Activated CD4-positive, alpha-beta T cell treated with anti-CD3 and anti-CD28 coated beads, Interleukin-2, amount 10 ng/mL, durations not matched to agents 7 days and 5 days (primary cell): Measurements from ENCODE around the gene SLC2A9. TPM values are rescaled to one million over a fixed set of nuclear protein-coding genes. Genes with fewer than 3 reads are reported as not detected.

Experiments used
- CTCF ChIA-PET: fragments of 350-600 bp; sonication (Branson Sonifier 250); formaldehyde crosslinking; loops from one replicate; lab custom pipeline; 2021; ENCODE audit warnings: antibody characterized with exemption; lab: Charles Lee
- POLR2A ChIA-PET: fragments of 350-600 bp; sonication (Branson Sonifier 250); formaldehyde crosslinking; loops from one replicate; lab custom pipeline; 2021; ENCODE audit warnings: antibody characterized with exemption; lab: Charles Lee
- DNase-seq: peaks from one replicate; pipeline ENCODE4 v3.0.0-alpha.2; 2020
- H3K27ac Mint-ChIP-seq: one replicate; pipeline ENCODE4 v1.8.0; 2021; ENCODE audit warnings: mild to moderate bottlenecking, moderate library complexity, mixed read lengths
- H3K27me3 Mint-ChIP-seq: one replicate; pipeline ENCODE4 v1.8.0; 2021; ENCODE audit warnings: mixed read lengths
- H3K36me3 Mint-ChIP-seq: one replicate; pipeline ENCODE4 v1.8.0; 2021; ENCODE audit warnings: low read depth, mixed read lengths
- H3K4me1 Mint-ChIP-seq: one replicate; pipeline ENCODE4 v1.8.0; 2021; ENCODE audit warnings: mixed read lengths
- H3K4me3 Mint-ChIP-seq: one replicate; pipeline ENCODE4 v1.8.0; 2021; ENCODE audit warnings: mild to moderate bottlenecking, moderate library complexity, mixed read lengths
- H3K9me3 Mint-ChIP-seq: one replicate; pipeline ENCODE4 v1.8.0; 2021; ENCODE audit warnings: mixed read lengths
- total RNA-seq, 2 experiments: library from RNA; stranded (reverse); gene quantifications; one replicate each; pipeline ENCODE4 v1.2.3, GENCODE V29; 2021

The SLC2A9 gene
- total RNA-seq, 2 experiments from 2014 or later = 1.5 to 2.0 TPM

DNA sequence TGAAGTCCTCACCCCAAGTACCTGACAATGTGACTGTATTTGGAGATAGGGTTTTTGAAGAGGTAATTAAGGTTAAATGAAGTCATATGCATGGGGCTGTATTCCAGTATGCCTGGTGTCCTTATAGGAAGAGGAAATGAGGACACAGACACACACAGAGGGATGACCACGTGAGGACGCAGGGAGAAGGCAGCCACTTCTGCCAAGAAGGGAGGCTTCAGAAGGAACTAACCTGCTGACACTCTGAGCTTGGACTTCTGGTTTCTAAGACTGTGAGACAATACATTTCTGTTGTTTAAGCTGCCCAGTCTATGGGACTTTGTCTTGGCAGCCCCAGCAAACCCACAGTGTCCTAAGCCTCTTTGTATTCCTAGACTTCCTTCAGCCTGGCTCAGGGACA, 3.0 kb upstream of the SLC2A9 start:
- CTCF ChIA-PET = interaction anchor here (1.1 to 2.6 kb wide), 3 partner anchors 9 to 322 kb away, joined by 3 to 8 read pairs (median 3); no protein-coding TSS in a partner anchor
- Mint-ChIP-seq H3K4me3 (no peak overlapping the region), H3K4me1 (peaks cover 3% of the 10 kb centered on the region), H3K36me3 (no peaks in the 10 kb centered on the region), H3K27me3 (no peaks in the 10 kb centered on the region), H3K9me3 (no peaks in the 10 kb centered on the region), H3K27ac (no peak overlapping the region)
- DNase-seq = no peak
- POLR2A ChIA-PET = no interaction called here

DNA sequence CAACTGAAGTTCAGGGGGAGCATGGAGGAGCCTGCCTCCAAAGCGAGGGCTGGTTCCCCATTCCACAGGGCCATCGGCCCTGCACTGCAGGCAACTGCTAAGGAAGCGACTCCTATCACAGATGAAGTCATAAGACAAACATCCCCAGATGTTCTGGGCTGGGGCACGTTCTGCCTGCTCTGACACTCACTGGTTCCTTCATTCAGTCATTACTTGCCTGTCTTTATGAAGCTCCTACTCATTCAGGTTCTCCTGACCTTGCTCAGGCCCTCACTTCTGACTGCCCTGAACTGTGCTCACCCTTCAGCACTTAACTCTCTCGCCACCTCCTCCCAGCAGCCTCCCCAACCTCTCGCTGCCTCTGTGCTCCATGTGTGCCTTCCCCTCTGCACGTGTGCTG, 2.5 kb upstream of the SLC2A9 start:
- Mint-ChIP-seq H3K27me3 (no peaks in the 10 kb centered on the region), H3K4me3 (no peak overlapping the region), H3K27ac (no peak overlapping the region), H3K9me3 (no peaks in the 10 kb centered on the region), H3K36me3 (no peaks in the 10 kb centered on the region), H3K4me1 (peaks cover 7% of the 10 kb centered on the region)
- CTCF ChIA-PET = interaction anchor here (0.8 to 2.6 kb wide), 5 partner anchors 8 to 12 kb away, joined by 3 to 8 read pairs (median 4); no protein-coding TSS in a partner anchor
- POLR2A ChIA-PET = no interaction called here
- DNase-seq = no peak

DNA sequence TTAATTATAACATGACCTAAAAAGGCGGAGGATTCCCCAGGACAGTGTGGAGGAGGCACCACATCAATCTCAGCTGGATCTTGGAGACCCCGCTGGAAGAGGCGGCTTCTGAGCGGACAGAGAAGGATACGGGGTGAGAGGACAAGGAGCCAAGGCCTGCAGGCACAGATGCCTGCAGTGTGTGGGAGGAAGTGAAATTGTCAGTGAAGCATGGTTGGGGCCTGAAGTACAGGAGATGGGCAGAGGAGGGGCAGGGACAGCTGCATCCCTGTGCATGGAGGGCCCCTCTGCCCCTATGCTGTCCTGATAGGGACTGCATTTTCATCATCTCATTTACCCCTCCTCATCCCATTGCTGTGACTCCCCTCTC, 1.7 kb upstream of the SLC2A9 start:
- H3K4me1 Mint-ChIP-seq = peaks cover 13% of the 10 kb centered on the region
- no peak overlapping the region for H3K4me3 Mint-ChIP-seq
- no peak for DNase-seq
- no peaks in the 10 kb centered on the region for H3K27me3 Mint-ChIP-seq
- H3K27ac Mint-ChIP-seq = no peak overlapping the region
- POLR2A ChIA-PET = no interaction called here
- CTCF ChIA-PET = interaction anchor here (0.8 to 2.6 kb wide), 4 partner anchors 9 to 12 kb away, joined by 3 to 8 read pairs (median 4); no protein-coding TSS in a partner anchor
- H3K9me3 Mint-ChIP-seq = no peaks in the 10 kb centered on the region
- no peaks in the 10 kb centered on the region for H3K36me3 Mint-ChIP-seq

DNA sequence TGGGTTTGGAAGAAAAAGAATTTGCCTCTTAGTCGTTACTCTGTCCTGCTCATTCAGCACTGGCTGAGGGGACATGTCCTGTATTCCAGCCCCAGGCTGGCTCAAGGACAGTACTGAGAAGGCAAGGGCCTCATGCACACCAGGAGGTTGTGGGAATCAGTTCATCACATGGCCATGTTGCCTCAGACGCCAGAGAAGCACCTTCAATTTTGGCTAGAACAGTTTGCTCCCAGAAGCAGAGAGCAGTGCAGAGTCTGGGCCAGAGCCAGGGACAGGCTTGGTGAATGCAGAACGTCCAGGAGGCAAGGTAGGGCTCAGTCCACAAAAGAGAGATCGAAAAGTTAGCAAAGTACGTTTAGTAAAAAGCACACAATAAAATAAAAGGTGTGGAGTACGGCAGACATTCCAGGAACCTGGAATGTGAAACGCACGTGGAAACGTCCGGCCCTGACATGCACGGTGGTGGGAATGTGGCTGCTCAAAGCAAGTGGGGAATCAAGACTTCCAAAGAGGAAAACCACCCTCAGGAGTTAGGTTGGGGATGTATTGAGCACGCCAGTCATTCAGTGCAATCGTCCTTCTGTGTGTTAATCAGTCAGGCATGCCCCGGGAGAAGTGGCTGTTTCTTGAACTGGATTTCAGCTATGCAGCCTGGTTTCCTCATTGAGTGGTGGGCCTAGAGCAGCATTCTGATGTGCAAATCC, 1.2 kb upstream of the SLC2A9 start:
- DNase-seq = no peak
- CTCF ChIA-PET = interaction anchor here (1.5 to 2.6 kb wide), 3 partner anchors 8 to 12 kb away, joined by 4 to 8 read pairs (median 4); no protein-coding TSS in a partner anchor
- POLR2A ChIA-PET = no interaction called here
- peaks cover 13% of the 10 kb centered on the region for H3K4me1 Mint-ChIP-seq
- H3K36me3 Mint-ChIP-seq = no peaks in the 10 kb centered on the region
- no peak overlapping the region for H3K4me3 Mint-ChIP-seq
- no peak overlapping the region for H3K27ac Mint-ChIP-seq
- no peaks in the 10 kb centered on the region for H3K9me3 Mint-ChIP-seq
- H3K27me3 Mint-ChIP-seq = no peaks in the 10 kb centered on the region

DNA sequence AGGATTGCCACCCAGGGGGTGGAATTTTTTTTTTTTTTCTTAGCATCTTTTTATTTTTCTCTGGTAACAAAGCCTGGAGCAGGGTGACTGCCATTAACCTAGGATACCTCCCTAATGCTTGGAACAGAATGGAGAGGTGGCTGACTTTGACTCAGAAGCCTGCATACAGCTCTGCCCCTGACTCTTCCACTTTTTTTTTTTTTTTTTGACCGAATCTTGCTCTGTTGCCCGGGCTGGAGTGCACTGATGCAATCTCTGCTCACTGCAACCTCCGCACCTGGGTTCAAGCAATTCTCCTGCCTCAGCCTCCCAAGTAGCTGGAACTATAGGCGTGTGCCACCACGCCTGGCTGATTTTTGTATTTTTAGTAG, 341 bp upstream of the SLC2A9 start:
- no peaks in the 10 kb centered on the region for H3K27me3 Mint-ChIP-seq
- H3K9me3 Mint-ChIP-seq = no peaks in the 10 kb centered on the region
- POLR2A ChIA-PET = no interaction called here
- peaks cover 13% of the 10 kb centered on the region for H3K4me1 Mint-ChIP-seq
- H3K4me3 Mint-ChIP-seq = no peak overlapping the region
- CTCF ChIA-PET = interaction anchor here (0.8 to 2.6 kb wide), 2 partner anchors 13 to 19 kb away, joined by 3 to 8 read pairs; no protein-coding TSS in a partner anchor
- H3K36me3 Mint-ChIP-seq = no peaks in the 10 kb centered on the region
- no peak overlapping the region for H3K27ac Mint-ChIP-seq
- DNase-seq = no peak

DNA sequence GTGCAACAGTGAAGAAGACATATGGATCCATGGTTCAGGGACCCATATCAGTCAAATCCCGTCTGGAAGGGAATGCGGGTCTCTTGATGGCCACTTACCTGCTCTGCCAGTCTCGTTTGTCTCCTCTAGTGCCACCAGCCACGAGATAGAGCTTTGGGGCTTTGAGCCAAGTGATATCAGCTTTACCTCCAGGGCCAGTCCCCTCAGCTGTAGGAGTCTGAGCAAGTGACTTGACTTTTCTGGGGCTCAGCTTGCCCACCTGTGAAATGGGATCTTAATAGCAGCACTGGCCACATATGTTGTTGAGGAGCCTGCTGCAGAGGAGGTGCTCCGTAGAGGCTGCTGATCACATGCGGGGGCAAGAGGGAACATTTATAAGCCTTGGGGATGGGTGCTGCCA, 1.2 kb downstream of the SLC2A9 start:
- ChIA-PET CTCF (interaction anchor here (0.9 to 1.7 kb wide), 5 partner anchors 12 to 316 kb away, joined by 3 to 6 read pairs (median 5); no protein-coding TSS in a partner anchor), POLR2A (no interaction called here)
- Mint-ChIP-seq H3K4me1 (peaks cover 15% of the 10 kb centered on the region), H3K36me3 (no peaks in the 10 kb centered on the region), H3K4me3 (peak overlapping the region; percentile 28), H3K27me3 (no peaks in the 10 kb centered on the region), H3K9me3 (no peaks in the 10 kb centered on the region), H3K27ac (peak overlapping the region; percentile 81)
- DNase-seq = no peak

DNA sequence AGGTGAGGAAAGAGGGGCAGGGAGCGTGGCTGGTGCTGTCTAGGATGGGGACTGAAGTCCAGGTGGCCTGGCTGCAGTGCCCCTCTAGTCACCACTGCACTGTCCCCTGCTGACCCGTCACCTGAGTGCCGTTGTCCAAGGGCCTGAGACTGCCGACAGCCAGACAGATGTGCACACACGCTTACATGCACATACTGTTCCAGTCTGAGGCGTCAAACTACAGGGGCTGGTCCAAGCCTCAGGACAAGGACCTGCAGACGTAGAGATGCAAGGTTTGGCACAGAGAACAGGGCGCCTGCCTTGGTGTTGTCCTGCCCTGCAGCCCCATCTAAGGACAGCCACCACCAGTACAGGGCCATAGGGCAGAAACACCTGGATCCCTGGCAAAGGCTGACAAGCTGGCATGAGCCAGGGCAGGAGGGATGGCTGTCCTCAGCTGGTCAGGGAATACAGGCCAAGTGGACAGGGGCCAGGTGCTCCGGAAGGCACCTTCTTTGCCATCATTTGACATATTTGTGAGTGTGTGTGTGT, 1.7 kb downstream of the SLC2A9 start:
- DNase-seq = no peak
- Mint-ChIP-seq H3K27ac (peak overlapping the region; percentile 94), H3K4me1 (peaks cover 18% of the 10 kb centered on the region), H3K27me3 (no peaks in the 10 kb centered on the region), H3K9me3 (no peaks in the 10 kb centered on the region), H3K4me3 (peak overlapping the region; percentile 73), H3K36me3 (no peaks in the 10 kb centered on the region)
- POLR2A ChIA-PET = no interaction called here
- CTCF ChIA-PET = interaction anchor here (0.6 to 1.7 kb wide), 10 partner anchors 8 to 315 kb away, joined by 3 to 7 read pairs (median 4); no protein-coding TSS in a partner anchor

DNA sequence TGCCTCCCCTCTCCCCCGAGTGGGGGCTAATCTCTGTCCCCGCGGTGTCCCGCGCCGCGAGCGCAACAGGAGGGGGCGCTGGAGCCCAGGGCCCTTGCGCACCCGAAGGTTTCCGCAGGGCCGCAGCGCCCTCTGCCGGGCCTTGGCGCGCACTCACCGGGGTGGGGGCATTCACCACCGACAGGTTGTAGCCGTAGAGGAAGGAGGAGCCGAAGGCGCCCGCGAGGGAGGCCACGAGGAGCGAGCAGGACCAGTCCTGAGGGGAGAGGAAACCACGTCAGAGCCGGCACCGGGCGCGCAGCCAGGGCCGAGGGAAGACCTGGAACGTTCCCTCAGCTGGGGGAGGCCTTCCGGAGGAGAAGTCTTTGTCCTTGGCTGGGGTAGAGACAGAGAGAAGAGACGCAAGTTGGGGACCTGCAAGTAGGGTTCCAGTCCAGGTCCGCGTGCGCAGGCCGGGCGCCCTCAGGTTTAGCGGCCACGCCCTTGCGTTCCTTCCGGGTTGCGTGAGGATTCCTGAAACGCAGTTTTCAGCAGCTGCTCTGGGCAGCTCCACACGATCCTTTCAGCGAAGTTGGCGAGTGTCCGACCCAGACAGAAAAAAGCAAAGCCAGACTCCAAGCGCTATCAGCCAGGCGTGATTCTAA, 2.4 kb downstream of the SLC2A9 start:
- Mint-ChIP-seq H3K9me3 (no peaks in the 10 kb centered on the region), H3K27me3 (no peaks in the 10 kb centered on the region), H3K4me3 (peak overlapping the region; percentile 73), H3K27ac (peak overlapping the region; percentile 94), H3K36me3 (no peaks in the 10 kb centered on the region), H3K4me1 (peaks cover 20% of the 10 kb centered on the region)
- peak; percentile 94 for DNase-seq
- ChIA-PET POLR2A (no interaction called here), CTCF (interaction anchor here (0.6 to 1.7 kb wide), 8 partner anchors 9 to 315 kb away, joined by 3 to 7 read pairs (median 4); no protein-coding TSS in a partner anchor)

DNA sequence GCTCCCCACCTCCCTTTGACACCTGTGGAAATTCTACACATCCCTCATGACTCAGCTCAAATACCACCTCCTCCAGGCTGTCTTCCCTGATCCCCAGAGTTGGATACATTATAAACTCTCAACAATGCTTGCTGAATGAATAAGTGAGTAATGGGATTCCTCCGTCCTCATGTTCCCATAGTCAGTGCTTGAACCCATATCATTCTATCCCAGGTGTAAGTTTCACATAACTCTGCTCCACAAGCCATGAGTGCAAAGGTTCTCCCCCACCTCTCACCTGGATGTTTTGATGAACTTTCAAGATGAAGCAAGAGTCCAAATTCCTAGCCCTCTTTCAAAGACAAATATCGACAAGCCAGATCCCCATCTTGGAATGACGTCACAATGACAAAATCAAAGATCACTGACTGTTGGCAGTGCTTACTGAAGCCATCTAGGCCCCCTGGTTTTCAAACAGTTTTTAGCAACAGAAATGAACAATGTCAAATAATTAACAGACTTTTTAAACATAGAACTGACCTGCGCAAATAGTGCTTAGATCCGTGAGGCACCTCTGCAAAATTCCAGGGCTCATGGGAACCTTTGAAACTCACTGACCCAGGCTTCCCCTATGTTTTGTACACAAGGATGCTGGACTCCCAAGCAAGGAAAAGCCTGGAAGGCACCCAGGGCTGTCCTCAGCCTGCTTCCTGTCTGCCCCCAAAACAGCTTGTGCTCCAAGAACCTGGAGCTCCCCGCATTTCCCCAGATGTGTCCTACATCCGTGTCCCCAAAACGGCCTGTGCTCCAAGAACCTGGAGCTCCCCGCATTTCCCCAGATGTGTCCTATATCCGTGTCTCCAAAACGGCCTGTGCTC, 4.0 kb downstream of the SLC2A9 start:
- ChIA-PET POLR2A (no interaction called here), CTCF (interaction anchor here (1.0 kb wide), 1 partner anchor 254 kb away, joined by 3 read pairs; no protein-coding TSS in a partner anchor)
- no peaks in the 10 kb centered on the region for H3K36me3 Mint-ChIP-seq
- no peaks in the 10 kb centered on the region for H3K27me3 Mint-ChIP-seq
- DNase-seq = no peak
- no peak overlapping the region for H3K4me3 Mint-ChIP-seq
- peaks cover 20% of the 10 kb centered on the region for H3K4me1 Mint-ChIP-seq
- no peak overlapping the region for H3K27ac Mint-ChIP-seq
- H3K9me3 Mint-ChIP-seq = no peaks in the 10 kb centered on the region

DNA sequence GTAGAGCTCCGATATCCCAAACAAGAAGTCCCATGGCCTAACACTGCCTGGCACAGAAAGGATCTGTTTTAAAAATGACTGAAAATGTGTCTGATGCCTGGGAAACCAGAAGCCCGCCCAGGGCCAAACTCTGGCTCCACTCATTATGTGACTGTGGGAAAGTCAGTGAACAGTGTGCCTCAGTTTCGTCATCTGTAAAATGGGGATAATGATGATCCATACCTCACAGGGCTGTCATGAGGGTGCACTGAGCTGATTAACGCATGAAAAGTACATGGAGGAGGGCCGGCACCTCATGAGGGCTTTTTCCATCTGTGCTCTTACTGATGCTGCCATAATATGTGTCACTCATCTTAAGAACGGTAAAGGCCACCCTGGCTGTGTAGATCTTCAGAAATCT, 5.1 kb downstream of the SLC2A9 start:
- Mint-ChIP-seq H3K4me1 (peaks cover 20% of the 10 kb centered on the region), H3K9me3 (no peaks in the 10 kb centered on the region), H3K4me3 (no peak overlapping the region), H3K27ac (no peak overlapping the region), H3K27me3 (no peaks in the 10 kb centered on the region), H3K36me3 (no peaks in the 10 kb centered on the region)
- ChIA-PET POLR2A (no interaction called here), CTCF (interaction anchor here (0.6 to 3.9 kb wide), 5 partner anchors 8 to 295 kb away, joined by 3 to 26 read pairs (median 3); no protein-coding TSS in a partner anchor)
- no peak for DNase-seq

DNA sequence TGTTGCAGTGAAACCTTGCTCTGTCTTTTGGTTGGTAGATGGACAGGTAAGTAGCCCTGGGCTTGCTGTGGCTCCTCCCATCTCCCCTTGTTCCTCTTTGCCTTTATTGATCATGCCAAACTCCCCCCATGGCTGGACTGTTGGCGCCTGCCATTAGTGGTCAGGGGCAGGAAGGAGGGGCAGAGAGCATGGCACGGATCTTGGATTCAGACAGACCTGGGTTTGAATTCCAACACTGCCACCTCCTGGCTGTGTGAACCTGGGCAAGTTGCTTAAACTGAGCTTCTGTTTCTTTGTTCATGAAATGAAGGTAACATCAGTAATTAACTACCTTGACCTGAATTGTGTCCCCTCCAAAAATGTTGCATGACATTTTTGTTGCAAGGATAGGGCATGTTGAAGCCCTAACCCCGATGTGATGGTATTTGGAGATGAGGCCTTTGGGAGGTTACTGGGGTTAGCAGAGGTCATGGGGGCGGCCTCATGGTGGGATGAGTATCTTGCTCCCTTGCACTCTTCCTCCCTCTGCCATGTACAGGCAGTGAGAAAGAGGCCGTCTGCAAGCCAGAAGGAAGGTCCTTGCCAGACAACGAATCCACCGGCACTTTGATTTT, 6.0 kb downstream of the SLC2A9 start:
- Mint-ChIP-seq H3K27me3 (no peaks in the 10 kb centered on the region), H3K9me3 (no peaks in the 10 kb centered on the region), H3K36me3 (no peaks in the 10 kb centered on the region), H3K4me3 (no peak overlapping the region), H3K4me1 (peaks cover 24% of the 10 kb centered on the region), H3K27ac (peak overlapping the region; percentile 63)
- POLR2A ChIA-PET = no interaction called here
- DNase-seq = peak; percentile 55
- CTCF ChIA-PET = interaction anchor here (1.0 to 3.9 kb wide), 13 partner anchors 8 to 483 kb away, joined by 3 to 26 read pairs (median 3); no protein-coding TSS in a partner anchor
